Adrenal gland (tissue), 5 donors: ENCODE measurements around the gene AK4.

Source experiments
- CTCF ChIP-seq, 6 experiments: fragments of 450-650 bp in 4 of 6; fragments of 200-600 bp in 2 of 6; sonication (generic) in 1 of 6; IDR thresholded peaks; 1 replicate in 5 of 6; 2 replicates in 1 of 6; pipeline versions ENCODE4 v1.5.1 to v1.8.0; 2016 to 2021; ENCODE audit warnings: antibody characterized with exemption in 6 of 6, mild to moderate bottlenecking in 2 of 6, moderate library complexity in 1 of 6
- POLR2A ChIP-seq, 2 donors: fragments of 450-650 bp; IDR thresholded peaks; one replicate each; pipeline ENCODE4 v1.6.1; 2017; ENCODE audit warnings: antibody characterized with exemption in 2 of 2, mild to moderate bottlenecking in 2 of 2, moderate library complexity in 1 of 2
- donor health status: DM: no; HTN: no; CAD: no.

GRCh38 chr1:65243491-65243890 lies 95.5 kb downstream of the AK4 start:
- TF ChIP-seq POLR2A (IDR thresholded peaks at IDR 0.05) (no peak), CTCF (IDR thresholded peaks at IDR 0.05) (no peak)
